K562 (cell line): Measurements from ENCODE around the gene SLC35A1. TPM values are rescaled to one million over a fixed set of nuclear protein-coding genes. Genes with fewer than 3 reads are reported as not detected.

Experiments
- ARID1B ChIP-seq: fragments of 450-650 bp; IDR thresholded peaks from 2 replicates; pipeline ENCODE4 v1.6.1; 2016; ENCODE audit warnings: antibody characterized with exemption, mild to moderate bottlenecking, inconsistent platforms
- C11orf30 ChIP-seq: fragments of 450-650 bp; IDR thresholded peaks from 2 replicates; pipeline ENCODE4 v1.6.1; 2016; ENCODE audit warnings: low read depth, mild to moderate bottlenecking
- CREB1 ChIP-seq, 2 experiments: sonication (generic) in 1 of 2; formaldehyde crosslinking in 1 of 2; IDR thresholded peaks; 2 replicates each; pipeline versions ENCODE4 v1.6.1 to v1.8.0; 2012 to 2022; ENCODE audit warnings: inconsistent platforms in 1 of 2, mild to moderate bottlenecking in 1 of 2, missing genetic modification reagents in 1 of 2, moderate library complexity in 1 of 2
- ELF1 ChIP-seq: fragments of 200-800 bp; sonication (Bioruptor generic); IDR thresholded peaks from 2 replicates; pipeline ENCODE4 v1.6.1; 2016; ENCODE audit warnings: missing genetic modification characterization, missing compliant biosample characterization
- ETV1 ChIP-seq: fragments of 450-650 bp; conservative IDR thresholded peaks from 2 replicates; pipeline ENCODE4 v1.6.1; 2016; ENCODE audit warnings: missing genetic modification characterization, control low read depth, low read depth, missing compliant biosample characterization
- MEIS2 ChIP-seq: fragments of 450-650 bp; IDR thresholded peaks from 2 replicates; pipeline ENCODE4 v1.6.1; 2014; ENCODE audit warnings: mild to moderate bottlenecking; ENCODE audit not compliant: partially characterized antibody
- NCOA4 ChIP-seq: fragments of 450-650 bp; IDR thresholded peaks from 2 replicates; pipeline ENCODE4 v1.6.1; 2018; ENCODE audit warnings: mild to moderate bottlenecking; ENCODE audit not compliant: partially characterized antibody
- NFIC ChIP-seq: fragments of 450-650 bp; IDR thresholded peaks from 2 replicates; pipeline ENCODE4 v1.6.1; 2017; ENCODE audit warnings: mild to moderate bottlenecking, inconsistent platforms
- NR4A1 ChIP-seq, 2 experiments: fragments of 250-450 bp in 1 of 2; fragments of 450-650 bp in 1 of 2; sonication (Bioruptor Pico) in 1 of 2; IDR thresholded peaks; 2 replicates each; pipeline versions ENCODE4 v1.4.0 to v1.6.1; 2016 to 2020; ENCODE audit warnings: mild to moderate bottlenecking in 2 of 2, missing compliant biosample characterization in 1 of 2, missing genetic modification characterization in 1 of 2, moderate library complexity in 1 of 2
- PCBP2 ChIP-seq: fragments of 200-400 bp; formaldehyde crosslinking; IDR thresholded peaks from 2 replicates; pipeline ENCODE4 v1.6.1; 2018; ENCODE audit warnings: low read length, low read depth, mild to moderate bottlenecking, moderate library complexity; ENCODE audit not compliant: poor library complexity, severe bottlenecking
- SMARCA4 ChIP-seq: fragments of 450-650 bp; IDR thresholded peaks from 2 replicates; pipeline ENCODE4 v1.6.1; 2016
- SMARCA5 ChIP-seq: fragments of 450-650 bp; IDR thresholded peaks from 2 replicates; pipeline ENCODE4 v1.6.1; 2016
- SNIP1 ChIP-seq: fragments of 450-650 bp; IDR thresholded peaks from 2 replicates; pipeline ENCODE4 v1.7.1; 2017; ENCODE audit warnings: low read depth, mild to moderate bottlenecking
- SP2 ChIP-seq: IDR thresholded peaks from 2 replicates; pipeline ENCODE4 v1.6.1; 2011; ENCODE audit warnings: mild to moderate bottlenecking, low read depth, low read length, moderate library complexity; ENCODE audit not compliant: poor library complexity, severe bottlenecking; ENCODE audit errors: extremely low read depth
- STAT5B ChIP-seq: fragments of 250-450 bp; sonication (Bioruptor Pico); IDR thresholded peaks from 2 replicates; pipeline ENCODE4 v1.8.0; 2021; ENCODE audit warnings: mild to moderate bottlenecking, inconsistent platforms
- ZNF384 ChIP-seq: IDR thresholded peaks from 2 replicates; pipeline ENCODE4 v1.6.1; 2012; ENCODE audit warnings: low read depth, low read length, improper control_type of control experiment
- ZNF445 ChIP-seq: fragments of 250-450 bp; sonication (Bioruptor Pico); IDR thresholded peaks from 2 replicates; pipeline ENCODE4 v1.4.0; 2020; ENCODE audit warnings: low read depth, mild to moderate bottlenecking, moderate library complexity
- ZNF551 ChIP-seq: fragments of 250-450 bp; sonication (Bioruptor Pico); IDR thresholded peaks from 2 replicates; pipeline ENCODE4 v1.5.0; 2021; ENCODE audit warnings: mild to moderate bottlenecking, moderate library complexity
- ZZZ3 ChIP-seq: fragments of 450-650 bp; IDR thresholded peaks from 2 replicates; pipeline ENCODE4 v1.6.1; 2016; ENCODE audit warnings: antibody characterized with exemption, mild to moderate bottlenecking, moderate library complexity
- polyA plus RNA-seq, 8 experiments: library from polyadenylated mRNA; depleted of rRNA in 4 of 8; stranded (reverse) in 5 of 8; unstranded in 3 of 8; fragments of >200 nt; fragmentation: Nextera tagmentation in 2 of 8; fragmentation: Illumina TruSeq in 1 of 8; extraction: Ambion mirVana in 2 of 8; extraction: Trizol in 1 of 8; gene quantifications; 2 replicates each; pipeline versions ENCODE4 v1.2.1 to v1.2.3, GENCODE V29; 2011 to 2014; ENCODE audit warnings: inconsistent platforms in 1 of 8, missing spikeins in 1 of 8
- total RNA-seq, 7 experiments: library from RNA; depleted of rRNA in 6 of 7; stranded (reverse); fragments of >200 nt in 6 of 7; fragmentation: Illumina TruSeq in 2 of 7; extraction: Trizol in 2 of 7; gene quantifications; 2 replicates each; pipeline versions ENCODE4 v1.2.1 to v1.2.3, GENCODE V29; 2011 to 2021; ENCODE audit warnings: low replicate concordance in 1 of 7
- TF ChIP-seq, protein P1 (sequence below): fragments of 250-450 bp; sonication (Bioruptor Pico); IDR thresholded peaks from 2 replicates; pipeline ENCODE4 v1.8.0; 2021; ENCODE audit warnings: moderate library complexity, mild to moderate bottlenecking, inconsistent platforms
- TF ChIP-seq, protein P2 (sequence below): fragments of 250-450 bp; sonication (Bioruptor Pico); IDR thresholded peaks from 2 replicates; pipeline ENCODE4 v1.8.0; 2021; ENCODE audit warnings: borderline replicate concordance, mild to moderate bottlenecking, moderate library complexity; ENCODE audit not compliant: poor library complexity, severe bottlenecking
- TF ChIP-seq, protein P3 (sequence below): sonication (generic); formaldehyde crosslinking; IDR thresholded peaks from 2 replicates; pipeline ENCODE4 v1.8.0; 2022; ENCODE audit warnings: mild to moderate bottlenecking, missing genetic modification reagents, borderline replicate concordance
- TF ChIP-seq, protein P4 (sequence below): fragments of 450-650 bp; IDR thresholded peaks from 2 replicates; pipeline ENCODE4 v1.6.1; 2016; ENCODE audit warnings: antibody characterized with exemption

The SLC35A1 gene
- total and polyA plus RNA-seq, 9 of the 15 experiments (the other 6 are each of a cell fraction or from before 2014, with no cell fraction given): 7.5 to 37.1 (median 14.9) TPM

DNA sequence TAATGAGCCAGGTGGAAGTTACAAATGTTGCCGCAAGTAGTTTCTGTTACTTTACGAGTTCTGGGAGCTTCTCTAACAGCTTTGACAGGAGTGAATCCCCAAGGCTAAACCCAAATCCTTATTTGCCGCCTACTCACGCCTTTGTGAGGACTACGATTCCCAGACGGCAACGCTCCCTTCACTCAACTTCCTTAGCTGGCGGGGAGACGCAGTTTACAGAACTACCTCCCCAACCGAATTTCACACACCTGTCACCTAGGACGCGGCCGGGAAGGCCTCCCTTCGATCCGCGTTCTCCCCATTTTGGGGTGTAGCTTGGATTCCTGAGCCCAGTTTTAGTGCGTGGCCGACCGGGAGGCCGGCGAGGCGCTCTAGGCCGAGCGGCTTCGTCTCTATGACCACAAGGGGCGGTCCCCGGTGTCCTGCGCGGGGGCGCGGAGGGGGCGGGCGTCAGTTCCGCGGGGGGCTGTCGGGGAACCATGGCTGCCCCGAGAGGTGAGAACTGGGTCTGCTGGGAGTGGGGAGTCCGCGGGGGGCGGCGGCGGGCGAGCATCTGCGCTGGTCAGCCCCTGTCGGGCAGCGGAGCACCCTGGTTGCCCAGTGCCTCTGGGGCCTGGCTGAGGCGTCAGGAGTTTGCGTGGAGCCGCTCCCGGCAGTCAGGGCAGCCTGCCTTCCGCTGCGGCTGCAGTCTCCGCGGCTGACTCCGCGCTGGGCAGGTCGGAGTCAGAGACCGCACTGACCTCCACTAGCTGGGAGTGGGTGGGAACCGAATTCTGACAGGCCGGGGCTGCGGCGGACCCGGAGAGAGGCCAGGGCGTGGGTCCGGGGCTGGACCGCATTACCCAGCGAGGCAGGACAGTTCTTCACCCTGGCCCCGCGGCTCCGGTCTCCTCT is at the start of gene SLC35A1 (continued):
- TF ChIP-seq ARID1B (peak; percentile 6; the same call in 1 of the 2 replicates), SMARCA5 (no peak), ELF1 (tag) (peak; percentile 94), NCOA4 (no peak), ZNF445 (CRISPR knock-in tag) (no peak), C11orf30 (peak; percentile 72), SNIP1 (peak; percentile 93), SP2 (peak; percentile 91), MEIS2 (peak; percentile 52), SMARCA4 (no peak), NR4A1 (CRISPR knock-in tag; IDR thresholded peaks at IDR 0.05) (no peak), NR4A1 (tag; IDR thresholded peaks at IDR 0.05) (no peak), ETV1 (tag) (peak; percentile 40; the same call in 1 of the 2 replicates), ZNF551 (no peak), CREB1 (IDR thresholded peaks at IDR 0.05) (peak; percentile 47; the same call in 1 of the 2 replicates), CREB1 (CRISPR knock-in tag; IDR thresholded peaks at IDR 0.05) (peak; percentile 79), PCBP2 (no peak), STAT5B (CRISPR knock-in tag) (no peak), NFIC (peak; percentile 60), ZZZ3 (0 out of 2 replicates have a peak, but pooled peaks have one; percentile 68), ZNF384 (no peak)
- TF ChIP-seq, protein P1, sequence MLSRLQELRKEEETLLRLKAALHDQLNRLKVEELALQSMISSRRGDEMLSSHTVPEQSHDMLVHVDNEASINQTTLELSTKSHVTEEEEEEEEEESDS (CRISPR knock-in tag): no peak
- TF ChIP-seq, protein P2, sequence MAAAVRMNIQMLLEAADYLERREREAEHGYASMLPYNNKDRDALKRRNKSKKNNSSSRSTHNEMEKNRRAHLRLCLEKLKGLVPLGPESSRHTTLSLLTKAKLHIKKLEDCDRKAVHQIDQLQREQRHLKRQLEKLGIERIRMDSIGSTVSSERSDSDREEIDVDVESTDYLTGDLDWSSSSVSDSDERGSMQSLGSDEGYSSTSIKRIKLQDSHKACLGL (CRISPR knock-in tag): no peak
- TF ChIP-seq, protein P3, sequence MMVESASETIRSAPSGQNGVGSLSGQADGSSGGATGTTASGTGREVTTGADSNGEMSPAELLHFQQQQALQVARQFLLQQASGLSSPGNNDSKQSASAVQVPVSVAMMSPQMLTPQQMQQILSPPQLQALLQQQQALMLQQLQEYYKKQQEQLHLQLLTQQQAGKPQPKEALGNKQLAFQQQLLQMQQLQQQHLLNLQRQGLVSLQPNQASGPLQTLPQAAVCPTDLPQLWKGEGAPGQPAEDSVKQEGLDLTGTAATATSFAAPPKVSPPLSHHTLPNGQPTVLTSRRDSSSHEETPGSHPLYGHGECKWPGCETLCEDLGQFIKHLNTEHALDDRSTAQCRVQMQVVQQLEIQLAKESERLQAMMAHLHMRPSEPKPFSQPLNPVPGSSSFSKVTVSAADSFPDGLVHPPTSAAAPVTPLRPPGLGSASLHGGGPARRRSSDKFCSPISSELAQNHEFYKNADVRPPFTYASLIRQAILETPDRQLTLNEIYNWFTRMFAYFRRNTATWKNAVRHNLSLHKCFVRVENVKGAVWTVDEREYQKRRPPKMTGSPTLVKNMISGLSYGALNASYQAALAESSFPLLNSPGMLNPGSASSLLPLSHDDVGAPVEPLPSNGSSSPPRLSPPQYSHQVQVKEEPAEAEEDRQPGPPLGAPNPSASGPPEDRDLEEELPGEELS (CRISPR knock-in tag): no peak
- TF ChIP-seq, protein P4, sequence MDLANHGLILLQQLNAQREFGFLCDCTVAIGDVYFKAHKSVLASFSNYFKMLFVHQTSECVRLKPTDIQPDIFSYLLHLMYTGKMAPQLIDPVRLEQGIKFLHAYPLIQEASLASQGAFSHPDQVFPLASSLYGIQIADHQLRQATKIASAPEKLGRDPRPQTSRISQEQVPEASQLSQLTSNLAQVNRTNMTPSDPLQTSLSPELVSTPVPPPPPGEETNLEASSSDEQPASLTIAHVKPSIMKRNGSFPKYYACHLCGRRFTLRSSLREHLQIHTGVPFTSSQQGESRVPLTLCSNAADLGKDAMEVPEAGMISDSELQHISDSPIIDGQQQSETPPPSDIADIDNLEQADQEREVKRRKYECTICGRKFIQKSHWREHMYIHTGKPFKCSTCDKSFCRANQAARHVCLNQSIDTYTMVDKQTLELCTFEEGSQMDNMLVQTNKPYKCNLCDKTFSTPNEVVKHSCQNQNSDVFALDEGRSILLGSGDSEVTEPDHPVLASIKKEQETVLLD: no peak
